Kidney (tissue), 14 donors: ENCODE measurements around the gene THADA. TPM values are rescaled to one million over a fixed set of nuclear protein-coding genes. Genes with fewer than 3 reads are reported as not detected.
A peak's percentile ranks its signal among the peaks of the same experiment; 100 is the strongest.

Experiments
- DNase-seq, 5 donors: peaks; one replicate each; pipeline ENCODE4 v3.0.0-alpha.2; 2013 to 2020
- FAIRE-seq: peaks from 2 replicates; lab custom pipeline; 2012; peaks lifted over from hg19 to GRCh38; lab: Jason Lieb, UNC
- H3K27ac ChIP-seq, 2 donors: one replicate each; pipeline ENCODE4 v1.7.0; 2013; ENCODE audit warnings: low read depth in 2 of 2, low read length in 2 of 2, inconsistent platforms in 1 of 2
- H3K27me3 ChIP-seq: one replicate; pipeline ENCODE4 v1.7.1; 2013; ENCODE audit warnings: low read length, inconsistent platforms; ENCODE audit not compliant: control insufficient read depth, insufficient read depth
- H3K36me3 ChIP-seq, 3 donors: one replicate each; pipeline versions ENCODE4 v1.7.0 to v1.7.1; 2013; ENCODE audit warnings: low read length in 3 of 3, control low read depth in 1 of 3, inconsistent platforms in 1 of 3; ENCODE audit not compliant: insufficient read depth in 3 of 3, control insufficient read depth in 2 of 3
- H3K4me1 ChIP-seq, 3 donors: one replicate each; pipeline versions ENCODE4 v1.7.0 to v1.7.1; 2013; ENCODE audit warnings: low read length in 3 of 3, inconsistent platforms in 1 of 3, low read depth in 1 of 3; ENCODE audit not compliant: control insufficient read depth in 2 of 3, insufficient read depth in 2 of 3
- H3K4me3 ChIP-seq, 3 donors: one replicate each; pipeline versions ENCODE4 v1.7.0 to v1.8.1; 2013; ENCODE audit warnings: low read length in 3 of 3, control low read depth in 1 of 3, inconsistent platforms in 1 of 3
- H3K9ac ChIP-seq, 3 donors: one replicate each; pipeline versions ENCODE4 v1.7.0 to v1.7.1; 2013; ENCODE audit warnings: low read length in 3 of 3, control low read depth in 1 of 3, inconsistent platforms in 1 of 3
- H3K9me3 ChIP-seq, 3 donors: one replicate each; pipeline versions ENCODE4 v1.7.0 to v1.7.1; 2013; ENCODE audit warnings: low read length in 3 of 3, control low read depth in 1 of 3, inconsistent platforms in 1 of 3; ENCODE audit not compliant: control insufficient read depth in 2 of 3, insufficient read depth in 1 of 3
- intact Hi-C: fragments of 100-400 bp; cut with DNase I; formaldehyde crosslinking; loops from one replicate; pipeline ENCODE4 v1.11.1; 2022
- polyA plus RNA-seq: library from polyadenylated mRNA; stranded (reverse); fragments of 350-450 nt; fragmentation: Illumina TruSeq; extraction: RNeasy Lipid Tissue Mini Kit (QIAGEN cat#74804); gene quantifications from one replicate; pipeline ENCODE4 v1.2.3, GENCODE V29; 2014; ENCODE audit warnings: low read depth, low replicate concordance; ENCODE audit not compliant: insufficient read depth
- total RNA-seq: library from RNA; stranded (reverse); fragmentation: NEBNext Ultra II Directional; extraction: Animal tissue kit (Norgen Biotek cat#: 25700); gene quantifications from one replicate; pipeline ENCODE4 v1.2.1, GENCODE V29; 2021
- TF ChIP-seq, protein P1 (sequence below): IDR thresholded peaks from 3 replicates; pipeline ENCODE4 v1.5.1; 2012; ENCODE audit warnings: mild to moderate bottlenecking, moderate library complexity, borderline replicate concordance; ENCODE audit not compliant: insufficient read depth; ENCODE audit errors: extremely low read depth
- donor health status: control.
- donor health status: control.
- donor health status: control.
- donor health status: control.
- donor health status: control.
- donor health status: DM: yes; HTN: yes; CAD: no.
- donor health status: Normal renal cell carcinoma (clear cell type).

The THADA gene
- total and polyA plus RNA-seq, 2 donors from 2014 or later, result 21.4 to 45.1 TPM

DNA sequence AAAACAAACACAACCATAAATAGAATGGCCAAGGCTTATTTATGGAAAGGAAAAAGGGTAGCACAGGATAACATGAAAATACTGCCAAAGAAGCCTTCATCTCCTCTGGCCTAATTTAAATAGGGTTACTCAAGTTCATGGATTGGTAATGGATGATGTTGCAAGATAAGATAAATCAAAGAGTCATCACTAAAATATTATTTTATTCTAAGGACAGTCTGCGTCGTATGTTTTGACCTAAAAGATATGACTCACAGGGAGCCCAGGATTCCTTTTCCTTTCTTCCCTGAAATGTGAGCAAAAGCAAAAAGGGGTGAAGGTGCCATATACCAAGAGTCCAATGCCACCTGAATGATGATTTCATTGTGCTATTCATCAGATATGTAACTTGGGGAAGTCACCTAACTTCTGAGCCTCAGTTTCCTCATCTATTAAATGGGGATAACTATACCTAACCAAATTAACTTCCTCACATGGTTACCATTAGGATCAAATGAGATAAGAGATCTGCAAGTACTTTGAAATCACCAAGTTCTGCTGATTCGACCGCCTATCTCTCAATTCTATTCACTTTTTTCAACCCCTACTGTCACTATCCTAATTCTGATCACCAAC, 137.7 kb downstream of the THADA start:
- FAIRE-seq, result no peak

DNA sequence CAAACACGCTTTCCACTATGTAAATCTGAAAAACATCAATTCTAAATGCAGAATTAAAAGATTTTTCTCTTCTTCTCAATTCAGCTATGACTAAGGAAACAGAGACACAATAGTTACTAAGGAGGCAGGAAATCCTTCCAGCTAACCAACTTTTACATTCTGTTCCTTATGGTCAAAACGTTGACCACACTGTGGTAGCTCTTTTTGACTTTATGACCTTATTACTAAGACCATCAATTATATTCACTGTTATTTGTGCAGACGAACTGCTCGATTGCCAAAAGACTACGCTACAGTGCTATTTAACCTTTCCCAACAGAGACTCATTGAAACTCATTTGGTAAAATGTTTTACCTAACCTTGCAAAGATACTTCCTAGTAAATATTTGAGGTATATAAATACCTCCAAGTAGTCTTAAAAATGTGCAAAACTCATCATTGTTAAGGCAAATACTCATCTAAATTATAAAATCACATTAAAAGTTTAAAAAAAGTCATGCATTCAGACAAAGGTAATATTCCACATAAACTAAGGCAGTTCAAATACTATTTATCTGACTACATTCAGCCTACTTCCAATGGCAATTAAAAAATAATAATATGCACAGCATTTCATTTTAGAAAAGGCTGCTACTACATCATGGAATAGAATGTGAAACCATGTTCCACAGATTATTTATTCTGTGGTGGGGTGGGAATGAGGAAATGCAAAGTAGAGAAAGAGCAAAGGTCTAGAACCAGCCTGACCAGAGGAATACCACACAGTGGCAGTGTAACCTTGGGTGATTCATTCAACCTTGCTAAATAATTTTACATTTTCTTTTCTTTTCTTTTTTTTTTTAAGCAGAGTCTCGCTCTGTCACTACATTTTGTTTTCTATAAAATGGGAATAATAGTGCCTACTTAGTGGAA, 139.9 kb downstream of the THADA start:
- peak; percentile 85 for FAIRE-seq
- TF ChIP-seq, protein P1, sequence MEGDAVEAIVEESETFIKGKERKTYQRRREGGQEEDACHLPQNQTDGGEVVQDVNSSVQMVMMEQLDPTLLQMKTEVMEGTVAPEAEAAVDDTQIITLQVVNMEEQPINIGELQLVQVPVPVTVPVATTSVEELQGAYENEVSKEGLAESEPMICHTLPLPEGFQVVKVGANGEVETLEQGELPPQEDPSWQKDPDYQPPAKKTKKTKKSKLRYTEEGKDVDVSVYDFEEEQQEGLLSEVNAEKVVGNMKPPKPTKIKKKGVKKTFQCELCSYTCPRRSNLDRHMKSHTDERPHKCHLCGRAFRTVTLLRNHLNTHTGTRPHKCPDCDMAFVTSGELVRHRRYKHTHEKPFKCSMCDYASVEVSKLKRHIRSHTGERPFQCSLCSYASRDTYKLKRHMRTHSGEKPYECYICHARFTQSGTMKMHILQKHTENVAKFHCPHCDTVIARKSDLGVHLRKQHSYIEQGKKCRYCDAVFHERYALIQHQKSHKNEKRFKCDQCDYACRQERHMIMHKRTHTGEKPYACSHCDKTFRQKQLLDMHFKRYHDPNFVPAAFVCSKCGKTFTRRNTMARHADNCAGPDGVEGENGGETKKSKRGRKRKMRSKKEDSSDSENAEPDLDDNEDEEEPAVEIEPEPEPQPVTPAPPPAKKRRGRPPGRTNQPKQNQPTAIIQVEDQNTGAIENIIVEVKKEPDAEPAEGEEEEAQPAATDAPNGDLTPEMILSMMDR, result peak; percentile 30
- intact Hi-C loops, result no loop called here
- H3K4me1 ChIP-seq, result peaks cover 10 to 55% (median 15%) of the 10 kb centered on the region in 3 donors
- no peaks in the 10 kb centered on the region for H3K27me3 ChIP-seq
- no peaks in the 10 kb centered on the region for H3K9me3 ChIP-seq
- peak overlapping the region in 1 of 3 donors; percentile 13 for H3K4me3 ChIP-seq
- DNase-seq, result no peak
- peak overlapping the region in 1 of 3 donors; percentile 3 for H3K9ac ChIP-seq
- H3K27ac ChIP-seq, result peak overlapping the region; percentile 18 to 38
- no peaks in the 10 kb centered on the region for H3K36me3 ChIP-seq

More for the DNA sequence above, 137.7 kb downstream of the THADA start:
- peaks cover 9 to 60% (median 19%) of the 10 kb centered on the region in 3 donors for H3K4me1 ChIP-seq
- H3K9me3 ChIP-seq, result no peaks in the 10 kb centered on the region
- H3K36me3 ChIP-seq, result no peaks in the 10 kb centered on the region
- TF ChIP-seq, protein P1, result no peak
- intact Hi-C loops, result no loop called here
- no peaks in the 10 kb centered on the region for H3K27me3 ChIP-seq
- H3K4me3 ChIP-seq, result no peak overlapping the region
- H3K9ac ChIP-seq, result no peak overlapping the region
- DNase-seq, result no peak
- H3K27ac ChIP-seq, result peak overlapping the region in 1 of 2 donors; percentile 39

DNA sequence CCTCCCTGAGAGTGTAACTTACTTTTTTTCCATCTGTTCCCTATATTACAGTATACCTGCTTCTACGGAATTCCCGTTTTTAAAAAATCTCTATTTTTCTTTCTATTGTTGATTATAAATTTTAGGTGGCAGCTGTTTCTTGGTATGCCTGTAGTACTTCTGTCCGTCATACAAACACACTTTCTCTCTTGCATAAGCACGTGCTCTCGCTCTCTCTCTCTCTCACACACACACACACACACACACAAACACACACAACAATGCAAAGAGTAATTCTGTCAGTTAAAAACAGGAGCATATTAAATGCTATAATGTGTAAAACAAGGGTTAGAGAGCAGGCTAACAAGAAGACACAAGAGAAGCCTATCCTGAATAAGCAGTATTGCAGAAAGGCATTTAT, 140.5 kb downstream of the THADA start:
- Histone ChIP-seq H3K36me3 (no peaks in the 10 kb centered on the region), H3K27ac (peak overlapping the region in 1 of 2 donors; percentile 18), H3K4me3 (peak overlapping the region in 1 of 3 donors; percentile 13), H3K27me3 (no peaks in the 10 kb centered on the region), H3K9me3 (no peaks in the 10 kb centered on the region), H3K9ac (peak overlapping the region in 1 of 3 donors; percentile 3), H3K4me1 (peaks cover 10 to 55% (median 15%) of the 10 kb centered on the region in 3 donors)
- TF ChIP-seq, protein P1, result no peak
- intact Hi-C loops, result no loop called here
- FAIRE-seq (no peak), DNase-seq (no peak)
